Left cardiac atrium (tissue), 4 donors: ENCODE data around the gene RTN3. TPM values are rescaled to one million over a fixed set of nuclear protein-coding genes. Genes with fewer than 3 reads are reported as not detected.
"Not testable (repeated sequence)": the region's sequence is repeated elsewhere in the genome, so short reads cannot be mapped to it uniquely, and the experiment has no call there.

Experiments
- ATAC-seq, 2 donors: fragments of 200-7000 bp; cut with Tn5 transposase; one replicate each; pipeline ENCODE4 v1.9.1; 2020; ENCODE audit warnings: mild to moderate bottlenecking in 2 of 2, moderate library complexity in 2 of 2
- DNase-seq: peaks from one replicate; pipeline ENCODE4 v3.0.0-alpha.2; 2020
- intact Hi-C, 2 donors: fragments of 100-400 bp; cut with DNase I; formaldehyde crosslinking; loops; one replicate each; pipeline versions ENCODE4 v1.14.1 to v1.15.1; 2022 to 2023
- long read RNA-seq: library from polyadenylated mRNA; unstranded; transcript quantifications from one replicate; pipeline ENCODE4 v2.0.0, GENCODE V29; 2021
- total RNA-seq, 2 donors: library from RNA; stranded (reverse); fragmentation: NEBNext Ultra II Directional; extraction: Animal tissue kit (Norgen Biotek cat#: 25700); gene quantifications; one replicate each; pipeline ENCODE4 v1.2.1, GENCODE V29; 2021
- donor health status: DM: no; HTN: yes; CAD: no.
- donor health status: DM: no; HTN: yes; CAD: no; lungs with severe emphysema.
- donor health status: DM: yes; HTN: yes; CAD: no.
- donor health status: Dilated cardiomyopathy.

The RTN3 gene, protein sequence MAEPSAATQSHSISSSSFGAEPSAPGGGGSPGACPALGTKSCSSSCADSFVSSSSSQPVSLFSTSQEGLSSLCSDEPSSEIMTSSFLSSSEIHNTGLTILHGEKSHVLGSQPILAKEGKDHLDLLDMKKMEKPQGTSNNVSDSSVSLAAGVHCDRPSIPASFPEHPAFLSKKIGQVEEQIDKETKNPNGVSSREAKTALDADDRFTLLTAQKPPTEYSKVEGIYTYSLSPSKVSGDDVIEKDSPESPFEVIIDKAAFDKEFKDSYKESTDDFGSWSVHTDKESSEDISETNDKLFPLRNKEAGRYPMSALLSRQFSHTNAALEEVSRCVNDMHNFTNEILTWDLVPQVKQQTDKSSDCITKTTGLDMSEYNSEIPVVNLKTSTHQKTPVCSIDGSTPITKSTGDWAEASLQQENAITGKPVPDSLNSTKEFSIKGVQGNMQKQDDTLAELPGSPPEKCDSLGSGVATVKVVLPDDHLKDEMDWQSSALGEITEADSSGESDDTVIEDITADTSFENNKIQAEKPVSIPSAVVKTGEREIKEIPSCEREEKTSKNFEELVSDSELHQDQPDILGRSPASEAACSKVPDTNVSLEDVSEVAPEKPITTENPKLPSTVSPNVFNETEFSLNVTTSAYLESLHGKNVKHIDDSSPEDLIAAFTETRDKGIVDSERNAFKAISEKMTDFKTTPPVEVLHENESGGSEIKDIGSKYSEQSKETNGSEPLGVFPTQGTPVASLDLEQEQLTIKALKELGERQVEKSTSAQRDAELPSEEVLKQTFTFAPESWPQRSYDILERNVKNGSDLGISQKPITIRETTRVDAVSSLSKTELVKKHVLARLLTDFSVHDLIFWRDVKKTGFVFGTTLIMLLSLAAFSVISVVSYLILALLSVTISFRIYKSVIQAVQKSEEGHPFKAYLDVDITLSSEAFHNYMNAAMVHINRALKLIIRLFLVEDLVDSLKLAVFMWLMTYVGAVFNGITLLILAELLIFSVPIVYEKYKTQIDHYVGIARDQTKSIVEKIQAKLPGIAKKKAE
- total RNA-seq, result 10 to 100 TPM; 71.9 to 92.5 TPM
- long read RNA-seq, transcript RTN3-205 (8 exons, 2,645 nt), result minor isoform, 13 of 101 reads
- long read RNA-seq, transcript RTN3-208 (7 exons, 2,532 nt), result major isoform, 78 of 101 reads
- long read RNA-seq, partial matches to known transcripts, result 4 of 101 reads
- long read RNA-seq, other reads (novel, unspliced or antisense), result 6 of 101 reads

DNA sequence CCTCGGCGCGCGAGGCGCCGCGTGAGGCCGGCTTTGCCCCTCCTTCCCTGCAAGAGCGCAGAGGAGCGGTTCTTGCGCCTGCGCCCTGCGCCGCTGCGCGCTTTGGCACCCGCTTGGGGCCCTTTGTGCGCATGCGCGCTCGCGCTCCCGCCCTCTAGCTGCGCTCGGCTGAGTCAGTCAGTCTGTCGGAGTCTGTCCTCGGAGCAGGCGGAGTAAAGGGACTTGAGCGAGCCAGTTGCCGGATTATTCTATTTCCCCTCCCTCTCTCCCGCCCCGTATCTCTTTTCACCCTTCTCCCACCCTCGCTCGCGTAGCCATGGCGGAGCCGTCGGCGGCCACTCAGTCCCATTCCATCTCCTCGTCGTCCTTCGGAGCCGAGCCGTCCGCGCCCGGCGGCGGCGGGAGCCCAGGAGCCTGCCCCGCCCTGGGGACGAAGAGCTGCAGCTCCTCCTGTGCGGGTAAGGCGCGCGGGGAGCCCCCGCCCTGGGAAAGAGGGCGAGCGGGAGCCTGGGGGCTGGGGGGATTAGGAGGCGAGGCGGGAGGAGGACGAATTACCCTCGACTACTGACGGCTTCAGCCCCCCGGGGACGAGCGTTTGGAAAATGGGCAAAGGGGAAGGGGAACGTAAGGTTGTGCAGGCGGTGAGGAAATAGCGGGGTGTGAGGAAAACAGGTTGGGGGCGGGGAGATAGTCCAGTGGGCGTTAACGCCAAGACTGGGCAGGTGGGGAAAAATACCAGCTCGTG is at the start of gene RTN3:
TSS of gene RTN3 (plus strand) at position 180 of the 745 bp plus-strand sequence. CDS start at position 317, 137 bp downstream.
- intact Hi-C loops, result loop anchor here in 1 of 2 donors (10.0 kb wide), 1 partner anchor 53 kb away; no protein-coding TSS in a partner anchor
- ATAC-seq (peak; percentile 96), DNase-seq (peak; percentile 98)

GRCh38 chr11:63635762-63636465 is 45.4 kb upstream of the RTN3 start:
- intact Hi-C loops, result loop anchor here (1.0 to 5.0 kb wide), 3 partner anchors 157 to 599 kb away; no protein-coding TSS in a partner anchor
- DNase-seq (peak; percentile 45), ATAC-seq (peak; percentile 78 to 85)

GRCh38 chr11:63638436-63638835 is 42.9 kb upstream of the RTN3 start:
- DNase-seq, ATAC-seq: not testable (repeated sequence)
- intact Hi-C loops, result loop anchor here in 1 of 2 donors (5.0 kb wide), 1 partner anchor 601 kb away; no protein-coding TSS in a partner anchor

DNA sequence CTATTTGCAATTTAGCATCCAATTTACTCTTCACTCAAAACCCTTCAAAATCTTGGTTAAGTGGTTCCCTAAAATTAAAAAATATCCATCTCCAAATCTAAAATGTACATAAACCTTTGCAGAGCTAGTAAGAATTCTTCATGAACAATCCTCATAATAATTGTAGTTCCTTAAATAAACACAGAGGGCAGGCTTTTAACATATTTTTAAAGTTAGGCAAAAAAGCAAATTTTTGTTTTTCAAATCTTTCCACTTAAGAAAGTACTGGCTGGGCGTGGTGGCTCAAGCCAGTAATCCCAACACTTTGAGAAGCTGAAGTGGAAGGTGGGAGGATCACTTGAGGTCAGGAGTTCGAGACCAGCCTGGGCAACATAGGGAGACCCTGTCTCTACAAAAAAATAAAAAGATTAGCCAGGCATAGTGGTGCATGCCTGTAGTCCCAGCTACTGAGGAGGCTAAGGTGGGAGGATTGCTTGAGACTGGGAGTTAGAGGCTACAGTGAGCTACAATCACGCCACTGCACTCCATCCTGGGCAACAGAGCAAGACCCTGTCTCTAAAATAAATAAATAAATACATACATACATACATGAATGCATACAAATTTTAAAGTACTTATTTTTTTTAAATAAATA is 42.0 kb upstream of the RTN3 start:
- ATAC-seq, result peak; percentile 20 to 42
- no peak for DNase-seq
- intact Hi-C loops, result loop anchor here in 1 of 2 donors (5.0 kb wide), 1 partner anchor 602 kb away; no protein-coding TSS in a partner anchor

DNA sequence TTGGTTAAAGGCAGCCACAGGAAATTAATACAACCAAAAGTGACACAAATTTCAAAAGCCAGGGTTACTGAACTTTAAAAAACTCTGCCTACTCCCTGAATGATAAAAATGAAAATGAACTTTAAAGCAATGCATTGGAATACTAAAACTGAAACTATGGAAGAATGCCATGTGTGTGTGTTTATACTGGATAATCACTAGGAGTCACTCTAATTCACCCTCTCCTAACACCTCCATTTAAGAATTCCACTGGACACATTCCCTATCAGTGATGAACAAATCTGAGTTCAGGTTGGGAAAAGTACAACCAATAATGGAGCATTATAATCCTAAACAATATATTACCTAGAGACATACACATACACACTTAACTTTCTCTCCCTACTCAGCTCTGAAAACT is 39.6 kb upstream of the RTN3 start:
- intact Hi-C loops, result no loop called here
- ATAC-seq (no peak), DNase-seq (no peak)

DNA sequence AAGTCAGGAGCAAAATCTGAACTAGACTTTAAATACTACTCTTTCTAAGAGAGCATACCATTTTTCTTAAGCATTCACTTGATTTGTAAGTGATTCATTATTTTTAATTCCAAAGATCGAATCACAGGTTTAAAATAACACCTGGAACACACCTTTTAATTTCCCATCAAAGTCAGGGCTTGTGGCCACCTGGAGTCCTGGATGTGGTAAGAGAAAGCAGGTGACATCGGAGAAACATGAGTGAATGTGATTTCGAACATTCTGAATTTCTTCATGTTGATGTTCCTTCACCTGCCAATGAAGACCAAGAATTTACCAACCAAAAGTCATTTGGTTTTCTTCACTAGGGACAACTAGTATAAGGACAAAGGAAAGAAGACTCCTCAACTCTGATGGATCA is 38.1 kb upstream of the RTN3 start:
- intact Hi-C loops, result no loop called here
- DNase-seq, result no peak
- no peak for ATAC-seq

DNA sequence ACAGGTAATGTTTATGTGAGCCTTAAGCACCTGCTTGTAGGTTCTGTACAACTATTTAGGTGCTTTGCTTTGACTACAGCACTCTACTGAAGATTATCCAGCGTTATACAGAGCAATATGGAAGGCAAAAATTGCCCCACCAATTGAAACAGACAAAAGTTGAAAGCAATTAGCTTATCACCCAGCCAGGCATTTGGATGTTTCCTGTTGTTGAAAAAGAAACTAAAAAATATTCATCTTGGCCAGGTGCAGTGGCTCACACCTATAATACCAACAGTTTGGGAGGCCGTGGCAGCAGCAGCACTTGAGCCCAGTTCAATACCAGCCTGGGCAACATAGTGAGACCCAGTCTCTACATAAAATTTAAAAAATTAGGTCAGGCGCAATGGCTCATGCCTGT is 28.6 kb upstream of the RTN3 start:
- ATAC-seq, result no peak
- intact Hi-C loops, result no loop called here

DNA sequence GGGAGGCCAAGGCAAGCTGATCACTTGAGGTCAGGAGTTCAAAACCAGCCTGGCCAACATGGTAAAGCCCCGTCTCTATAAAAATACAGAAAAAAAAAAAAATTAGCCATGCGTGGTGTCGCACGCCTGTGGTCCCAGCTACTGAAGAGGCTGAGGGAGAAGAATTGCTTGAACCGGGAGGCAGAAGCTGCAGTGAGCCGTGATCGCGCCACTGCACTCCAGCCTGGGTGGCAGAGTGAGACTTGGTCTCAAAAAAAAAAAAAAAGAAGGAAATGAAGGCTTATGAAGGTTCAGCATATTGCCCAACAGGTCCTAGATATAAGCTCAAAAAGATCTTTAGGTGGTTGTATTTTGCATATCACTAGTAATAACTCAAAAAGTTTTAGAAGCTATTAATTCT is 20.3 kb upstream of the RTN3 start:
- intact Hi-C loops, result no loop called here
- ATAC-seq (no peak), DNase-seq (no peak)

More for the DNA sequence above, 28.6 kb upstream of the RTN3 start:
- DNase-seq, result no peak

- no peak for DNase-seq
- intact Hi-C loops, result no loop called here
- no peak for ATAC-seq
These were observed 17.5 kb upstream of the RTN3 start for GRCh38 chr11:63663809-63664208.

DNA sequence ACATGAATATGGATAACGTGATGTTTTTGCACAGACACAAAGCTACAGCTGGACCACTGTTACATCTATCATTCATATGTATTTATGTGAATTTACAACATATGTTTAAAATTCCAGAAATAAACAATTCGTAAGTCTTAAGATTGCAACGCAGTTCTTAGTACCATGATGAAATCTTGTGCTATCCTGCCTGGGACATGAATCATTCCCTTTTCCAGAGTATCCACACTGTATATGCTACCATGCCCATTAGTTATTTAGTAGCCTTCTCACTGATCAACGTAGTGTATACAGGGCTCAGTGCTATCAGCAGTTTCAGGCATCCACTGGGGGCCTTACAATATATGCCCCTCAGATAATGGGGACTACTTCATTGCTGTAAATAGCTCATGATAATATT is 14.4 kb upstream of the RTN3 start:
- no peak for DNase-seq
- intact Hi-C loops, result no loop called here
- no peak for ATAC-seq

GRCh38 chr11:63667995-63668795 is 13.1 kb upstream of the RTN3 start:
- intact Hi-C loops, result no loop called here
- DNase-seq, result no peak
- peak in 1 of 2 donors; percentile 7 for ATAC-seq

DNA sequence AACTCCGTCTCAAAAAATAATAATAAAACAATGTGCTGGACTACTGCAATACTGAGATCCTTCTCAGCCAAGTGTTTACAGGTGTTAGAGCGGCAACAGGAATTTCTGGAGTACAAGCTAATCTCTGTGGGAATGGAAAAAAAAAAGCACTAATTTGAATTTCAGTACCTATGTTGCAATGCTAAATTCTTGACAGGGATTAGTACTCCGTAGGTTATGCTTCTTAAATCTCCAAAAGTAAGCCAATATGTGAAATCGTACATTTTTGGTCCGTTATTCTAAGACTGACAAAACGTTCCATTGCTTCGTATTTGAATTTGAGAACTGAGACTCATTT is 11.2 kb upstream of the RTN3 start:
- no peak for DNase-seq
- intact Hi-C loops, result loop anchor here in 1 of 2 donors (10.0 kb wide), 1 partner anchor 65 kb away; no protein-coding TSS in a partner anchor
- no peak for ATAC-seq

DNA sequence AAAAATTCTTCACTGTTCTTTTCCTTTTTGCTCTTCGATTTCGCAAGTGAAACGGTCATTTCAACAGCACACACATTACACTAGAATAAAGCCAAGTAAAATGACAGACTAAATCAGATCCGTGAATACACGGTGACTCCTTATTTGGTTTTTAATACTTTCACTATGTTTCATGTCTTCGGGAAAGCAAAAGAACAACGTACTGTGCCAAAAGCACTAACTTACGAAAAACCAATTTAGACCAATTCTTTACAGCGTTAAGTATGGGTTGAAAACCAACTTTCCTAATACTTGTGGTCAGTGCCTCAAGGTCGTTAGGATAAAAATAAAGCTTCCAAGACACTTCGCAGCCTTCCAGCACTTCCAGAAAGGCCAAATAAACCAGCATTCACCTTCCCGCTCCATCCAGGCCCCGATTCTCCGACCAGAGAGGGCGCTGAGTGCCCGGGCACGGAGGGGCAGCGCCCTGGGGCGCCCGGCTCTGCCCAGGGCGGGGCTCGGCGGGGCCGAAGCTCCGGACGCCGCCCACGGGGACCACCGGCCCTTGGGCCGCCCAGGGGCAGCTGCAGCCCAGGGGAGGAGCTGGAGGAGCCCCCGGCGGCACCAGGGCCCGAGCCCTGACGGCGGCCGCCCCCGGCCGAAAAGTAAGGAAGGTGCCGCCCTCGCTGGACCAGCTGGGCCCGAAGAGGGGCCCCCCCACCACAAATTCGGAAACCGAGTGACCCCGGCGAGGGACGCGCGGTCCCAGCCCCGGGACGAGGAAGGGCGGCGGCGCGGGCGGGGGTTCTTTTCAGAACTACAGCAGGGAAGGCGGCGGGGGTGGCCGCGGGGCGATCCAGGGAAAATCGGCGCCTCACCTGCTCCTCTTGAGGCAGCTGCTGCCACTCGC is 10.6 kb upstream of the RTN3 start:
- intact Hi-C loops, result loop anchor here in 1 of 2 donors (10.0 kb wide), 1 partner anchor 64 kb away; no protein-coding TSS in a partner anchor
- ATAC-seq, result peak; percentile 74 to 77

DNA sequence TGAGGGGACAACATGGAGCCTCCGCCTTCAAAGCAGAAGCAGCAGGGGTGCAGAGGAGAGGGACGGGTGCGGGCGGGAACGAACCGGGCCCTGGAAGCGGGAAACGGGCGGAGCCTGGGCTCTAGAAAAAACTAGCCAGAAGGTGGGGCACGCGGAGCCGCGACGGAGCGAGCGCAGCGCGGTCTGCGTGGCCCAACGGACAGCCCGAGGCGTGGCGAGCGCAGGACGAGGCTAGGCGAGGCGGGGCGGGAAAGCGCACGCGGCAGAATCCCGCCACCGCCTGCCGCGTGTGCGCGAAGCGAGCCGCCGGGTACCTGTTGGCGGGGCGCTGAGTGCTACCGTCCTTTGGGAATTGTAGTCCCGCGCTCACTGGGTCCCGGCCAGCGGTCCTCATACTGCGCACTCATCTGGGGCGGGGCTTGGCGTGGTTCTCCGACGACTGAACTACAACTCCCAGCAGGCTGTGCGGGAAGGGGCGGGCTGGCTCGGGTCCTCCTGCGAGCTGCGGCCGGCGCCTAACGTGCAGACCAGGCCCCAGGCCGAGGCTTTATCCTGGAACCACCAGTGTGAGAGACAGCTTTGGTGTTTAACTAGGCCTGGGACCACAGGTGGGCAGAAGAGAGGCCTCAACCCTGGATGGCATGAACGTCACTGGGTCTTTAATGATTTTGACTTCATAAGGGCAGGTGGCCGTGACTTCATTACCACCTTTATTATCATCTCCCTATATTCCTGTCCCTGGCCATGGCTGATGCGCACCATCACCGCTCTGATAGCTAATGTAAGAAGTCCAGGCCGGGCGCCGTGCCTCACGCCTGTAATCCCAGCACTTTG is 9.8 kb upstream of the RTN3 start, which contains the start of gene ATL3:
TSS of gene ATL3 (minus strand) at position 55 of the 834 bp plus-strand sequence. CDS start at position 14, 41 bp downstream.
- intact Hi-C loops, result loop anchor here in 1 of 2 donors (10.0 kb wide), 1 partner anchor 63 kb away; no protein-coding TSS in a partner anchor
- ATAC-seq (peak; percentile 95 to 96), DNase-seq (peak; percentile 98)

More for the DNA sequence above, 10.6 kb upstream of the RTN3 start:
- peak; percentile 58 for DNase-seq
